Measurements from ENCODE around the gene ARL5B. TPM values are rescaled to one million over a fixed set of nuclear protein-coding genes. Genes with fewer than 3 reads are reported as not detected.

ARL5B gene
- total and polyA plus RNA-seq, 2 of the 4 experiments (the other 2 are of a cell fraction), result 5.9 to 12.0 TPM

Other genes starting within 250 kb of the ARL5B start
- 11.4 and 11.5 TPM in 2 replicates for gene NSUN6, start 7.8 kb upstream of the ARL5B start, total RNA-seq (2012; rRNA removed)
- 4.1 and 4.6 TPM in 2 replicates for gene NSUN6, start 7.8 kb upstream of the ARL5B start, polyA plus RNA-seq (2012; rRNA removed)

All from IMR-90 (cell line).